ENCODE data around the gene HGS.
A peak's percentile ranks its signal among the peaks of the same experiment; 100 is the strongest.

HGS gene

DNA sequence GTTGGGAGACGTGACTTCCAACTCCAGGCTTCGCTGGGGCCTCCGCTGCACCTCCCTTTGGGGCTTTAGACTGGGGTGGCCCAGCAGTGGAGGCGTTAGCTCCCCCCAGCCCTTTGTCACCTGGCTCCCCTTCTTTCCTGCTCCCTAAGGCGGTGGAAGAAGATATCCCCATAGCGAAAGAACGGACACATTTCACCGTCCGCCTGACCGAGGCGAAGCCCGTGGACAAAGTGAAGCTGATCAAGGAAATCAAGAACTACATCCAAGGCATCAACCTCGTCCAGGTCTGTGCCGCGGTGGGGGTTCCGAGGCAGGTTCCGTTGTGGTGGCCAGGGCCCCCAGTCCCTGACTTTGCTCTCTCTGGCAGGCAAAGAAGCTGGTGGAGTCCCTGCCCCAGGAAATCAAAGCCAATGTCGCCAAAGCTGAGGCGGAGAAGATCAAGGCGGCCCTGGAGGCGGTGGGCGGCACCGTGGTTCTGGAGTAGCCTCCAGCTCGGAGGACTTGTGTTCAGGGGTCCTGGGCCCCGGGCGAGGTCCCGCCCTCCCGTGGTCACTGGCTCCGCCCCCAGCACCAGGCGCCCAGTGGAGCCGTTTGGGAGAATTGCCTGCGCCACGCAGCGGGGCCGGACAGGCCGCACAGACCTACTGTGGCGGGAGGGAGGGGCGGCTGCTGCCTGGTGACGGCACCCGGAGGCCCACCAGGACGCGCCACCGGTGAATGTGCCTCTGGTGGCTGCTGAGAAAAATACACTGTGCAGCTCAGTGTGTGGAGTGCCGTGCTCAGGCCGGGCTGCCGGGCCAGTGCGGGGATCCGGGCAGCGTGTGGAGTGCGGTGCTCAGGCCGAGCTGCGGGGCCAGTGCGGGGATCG is 23.2 kb downstream of the HGS start:
- DNase-seq = no peak

DNA sequence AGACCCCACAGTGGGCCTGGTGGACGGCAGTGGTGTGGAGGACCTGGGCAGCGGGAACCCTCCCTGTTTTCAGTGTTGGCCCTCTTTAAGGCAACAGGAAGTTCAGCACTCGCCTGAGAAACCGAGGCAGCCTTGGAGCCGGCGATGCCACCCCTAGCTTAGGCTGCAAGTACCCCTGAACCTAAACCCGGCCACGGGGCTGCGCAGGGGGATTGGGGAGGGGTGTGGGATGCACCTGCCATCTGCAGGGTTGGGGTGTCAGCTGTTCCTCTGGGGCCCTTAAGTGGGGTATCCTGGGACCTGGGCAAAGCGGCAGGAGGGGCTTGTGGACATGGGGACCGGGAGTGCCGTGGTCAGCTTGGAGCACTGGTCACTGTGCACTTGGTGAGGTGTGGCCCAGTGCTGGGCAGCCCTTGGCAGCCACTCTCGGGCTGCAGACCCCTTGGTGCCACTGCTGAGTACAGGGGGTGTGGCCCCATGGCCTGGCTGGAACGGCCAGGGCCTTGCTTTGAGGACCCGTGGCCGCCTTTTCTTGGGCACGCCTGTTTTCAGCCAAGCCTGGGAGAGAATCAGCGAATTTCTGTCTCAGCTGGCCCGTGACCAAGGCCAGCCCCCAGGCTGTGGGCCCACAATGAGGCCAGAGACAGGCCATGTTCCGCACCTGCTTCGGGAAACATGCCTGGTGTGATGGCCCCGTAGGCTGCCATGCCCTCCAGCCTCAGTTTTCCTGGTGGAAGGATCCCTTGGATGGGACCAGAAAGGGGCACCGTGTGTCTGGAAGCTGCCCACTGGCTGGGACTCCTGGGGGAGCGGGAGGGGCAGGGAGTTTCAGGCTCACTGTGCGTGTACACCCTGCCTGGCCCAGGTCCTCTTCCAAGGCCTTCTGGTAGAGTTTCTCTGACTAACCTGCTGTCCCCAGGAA is 24.2 kb downstream of the HGS start:
- no peak for DNase-seq

- DNase-seq = no peak
These were observed 25.0 kb downstream of the HGS start for GRCh38 chr17:81708739-81709185.

- DNase-seq = peak; percentile 20
These were observed 26.9 kb downstream of the HGS start for GRCh38 chr17:81710514-81711308.

DNA sequence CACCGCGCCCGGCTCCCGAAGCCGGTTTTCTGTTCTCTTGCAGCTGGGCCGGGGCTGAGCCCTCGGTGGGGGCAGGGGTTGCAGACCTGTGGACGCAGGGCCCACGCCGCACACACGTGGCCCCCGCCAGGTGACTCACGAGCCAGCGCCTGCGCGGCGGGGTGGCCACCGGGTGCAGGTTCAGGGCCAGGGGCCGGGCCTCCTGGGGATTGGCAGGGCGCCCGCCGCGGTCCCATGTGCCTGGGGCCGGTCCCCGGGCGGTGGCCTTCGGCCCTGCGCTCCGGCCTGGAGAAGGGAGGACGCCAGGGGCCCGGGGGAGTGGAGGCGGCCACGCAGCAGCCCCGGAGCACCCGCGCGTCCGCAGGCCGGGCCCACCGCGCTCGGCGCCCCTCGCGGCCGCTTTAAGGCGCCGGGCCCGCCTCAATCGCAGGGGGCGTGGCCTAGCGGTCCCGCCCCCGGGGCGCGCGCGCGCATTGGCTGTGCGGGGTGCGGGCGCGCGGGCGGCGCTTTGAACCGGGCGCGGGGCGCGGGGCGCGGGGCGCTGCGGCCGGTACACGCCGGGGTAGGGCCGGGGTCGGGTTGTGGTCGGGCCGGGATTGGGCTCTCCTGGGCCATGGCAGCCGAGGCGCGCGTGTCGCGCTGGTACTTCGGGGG is 28.1 kb downstream of the HGS start, which contains the start of gene SLC25A10:
Gene SLC25A10 (plus strand): TSS at position 471 of the 654 bp plus-strand sequence. CDS start 143 bp downstream, at position 614.
- peak; percentile 77 for DNase-seq

- peak; percentile 45 for DNase-seq
These were observed 28.7 kb downstream of the HGS start for GRCh38 chr17:81712468-81713003.

DNA sequence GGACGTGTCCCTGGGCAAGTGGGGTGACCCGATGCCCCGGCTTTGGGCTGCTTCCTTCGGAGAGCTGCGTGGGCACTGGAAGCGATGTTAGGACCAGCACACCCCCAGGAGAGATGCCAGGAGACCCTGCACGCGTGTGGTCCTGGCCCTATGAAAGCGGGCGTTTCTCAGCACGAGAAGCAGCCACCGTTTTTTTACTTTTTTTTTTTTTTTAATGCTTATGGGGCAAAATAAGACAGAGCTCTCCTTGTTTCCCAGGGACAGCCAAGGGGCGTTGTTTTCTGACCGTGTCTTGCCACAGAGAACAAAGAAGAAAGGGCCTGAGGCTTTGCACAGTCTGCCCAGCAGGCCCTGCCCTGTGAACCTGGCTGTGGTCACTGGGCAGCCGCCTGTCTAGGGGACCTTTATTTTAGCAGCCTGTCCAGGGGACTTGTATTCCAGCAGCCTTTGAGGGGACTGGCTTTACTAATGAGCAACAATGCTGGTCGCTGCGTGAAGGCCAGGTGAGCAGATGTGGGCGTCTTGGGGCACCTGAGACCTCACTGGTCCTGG is 29.3 kb downstream of the HGS start:
- peak; percentile 27 for DNase-seq

GRCh38 chr17:81713556-81714411 is 30.0 kb downstream of the HGS start:
- DNase-seq = no peak

- DNase-seq = no peak
These were observed 30.7 kb downstream of the HGS start for GRCh38 chr17:81714412-81715106.

DNA sequence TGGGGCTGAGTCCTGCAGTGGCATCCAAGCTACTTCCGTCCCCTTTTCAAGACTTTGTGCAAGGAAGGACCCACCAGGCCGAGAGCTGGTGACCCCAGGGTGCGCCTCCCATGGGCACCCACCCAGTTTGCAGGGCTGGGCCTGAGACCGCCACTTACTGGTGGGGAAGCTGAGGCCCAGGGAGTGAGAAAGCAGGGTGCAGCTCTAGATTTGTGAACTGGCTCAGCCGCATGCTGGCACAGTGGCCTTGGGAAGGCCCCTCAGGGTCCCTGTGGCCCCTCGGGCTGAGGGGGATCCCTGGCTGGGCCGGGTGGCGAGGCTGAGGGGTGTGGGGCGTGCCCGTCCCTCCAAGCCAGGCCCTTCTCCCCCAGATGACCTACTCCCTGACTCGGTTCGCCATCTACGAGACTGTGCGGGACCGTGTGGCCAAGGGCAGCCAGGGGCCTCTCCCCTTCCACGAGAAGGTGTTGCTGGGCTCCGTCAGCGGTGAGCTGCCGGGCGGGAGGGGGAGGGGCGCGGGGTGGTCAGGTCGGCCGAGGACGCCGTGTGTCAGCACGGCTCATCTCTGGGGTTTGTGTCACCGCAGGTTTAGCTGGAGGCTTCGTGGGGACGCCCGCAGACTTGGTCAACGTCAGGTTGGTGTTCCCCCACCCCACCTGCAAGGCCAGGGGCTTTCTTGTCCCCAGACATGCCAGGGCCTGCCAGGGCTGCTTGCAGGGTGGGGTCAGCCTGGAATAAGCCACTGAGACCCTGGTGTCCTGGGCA is 31.5 kb downstream of the HGS start:
- no peak for DNase-seq

DNA sequence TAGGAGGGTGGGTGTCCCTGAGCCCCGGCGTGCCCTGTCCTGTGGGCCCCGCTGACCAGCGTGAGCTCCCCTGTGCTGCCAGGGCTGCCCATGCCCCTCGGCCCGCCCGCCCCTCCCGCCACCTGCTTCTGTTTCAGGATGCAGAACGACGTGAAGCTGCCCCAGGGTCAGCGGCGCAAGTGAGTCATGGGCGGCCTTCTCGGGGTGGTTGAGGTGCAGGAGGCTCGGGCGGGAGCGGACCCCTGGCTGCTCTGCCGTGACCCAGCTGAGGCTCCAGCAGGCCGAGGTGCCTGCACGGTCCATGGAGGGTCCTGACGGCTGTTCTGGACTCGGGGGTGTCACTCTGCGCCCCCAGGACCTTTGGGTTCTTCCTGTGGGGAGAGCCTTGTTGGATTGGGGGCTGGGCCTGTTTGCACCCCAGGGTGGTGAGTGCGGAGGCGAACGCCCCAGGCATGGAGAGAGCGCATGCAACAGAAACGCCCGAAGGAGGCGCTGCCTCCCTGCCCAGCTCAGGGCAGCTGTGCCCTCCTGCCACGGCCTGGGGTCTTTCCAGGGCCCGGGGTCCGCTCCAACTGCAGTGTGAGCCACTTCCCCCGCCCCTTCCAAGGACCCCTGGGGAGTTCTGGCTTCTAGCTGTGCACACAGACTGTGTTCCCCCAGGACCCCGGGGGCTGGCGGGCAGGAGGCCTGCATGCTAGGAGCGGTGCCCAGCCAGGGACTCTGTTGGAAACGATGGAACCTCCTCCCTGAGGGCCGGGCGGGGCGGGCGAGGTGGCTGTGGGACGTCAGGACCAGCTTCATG is 32.3 kb downstream of the HGS start:
- no peak for DNase-seq

- no peak for DNase-seq
These were observed 32.8 kb downstream of the HGS start for GRCh38 chr17:81716674-81716996.

DNA sequence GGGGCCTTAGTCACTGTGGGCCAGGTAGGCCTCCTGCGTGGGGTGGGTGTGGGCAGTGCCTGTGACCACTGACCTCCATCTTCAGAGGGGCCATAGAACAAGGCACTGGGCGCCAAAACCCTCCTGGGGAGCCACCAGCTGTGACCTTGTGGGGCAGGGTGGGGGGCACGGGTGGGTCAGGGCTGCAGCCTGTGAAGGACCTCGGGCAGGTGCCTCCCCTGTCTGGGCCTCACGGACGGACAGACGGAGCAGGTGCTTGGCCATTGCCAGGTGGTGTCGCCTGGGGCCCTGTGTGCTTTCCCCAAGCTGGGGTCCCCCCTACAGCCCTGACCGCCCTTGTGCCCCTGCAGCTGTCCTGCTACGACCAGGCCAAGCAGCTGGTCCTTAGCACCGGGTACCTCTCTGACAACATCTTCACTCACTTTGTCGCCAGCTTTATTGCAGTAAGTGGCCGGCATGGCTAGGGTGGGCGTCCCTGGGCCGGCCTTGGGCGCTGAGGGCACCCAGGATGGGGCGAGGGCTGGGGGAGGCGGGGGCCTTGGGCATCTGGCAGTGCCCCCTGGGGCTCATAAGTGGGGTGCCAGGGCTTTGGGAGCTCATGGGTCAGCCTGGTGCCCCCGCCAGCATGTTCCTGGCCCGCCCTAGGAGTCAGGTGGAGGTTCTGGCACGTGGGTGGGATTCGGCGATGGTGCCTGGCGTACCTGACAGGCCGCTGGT is 33.4 kb downstream of the HGS start:
- no peak for DNase-seq

DNA sequence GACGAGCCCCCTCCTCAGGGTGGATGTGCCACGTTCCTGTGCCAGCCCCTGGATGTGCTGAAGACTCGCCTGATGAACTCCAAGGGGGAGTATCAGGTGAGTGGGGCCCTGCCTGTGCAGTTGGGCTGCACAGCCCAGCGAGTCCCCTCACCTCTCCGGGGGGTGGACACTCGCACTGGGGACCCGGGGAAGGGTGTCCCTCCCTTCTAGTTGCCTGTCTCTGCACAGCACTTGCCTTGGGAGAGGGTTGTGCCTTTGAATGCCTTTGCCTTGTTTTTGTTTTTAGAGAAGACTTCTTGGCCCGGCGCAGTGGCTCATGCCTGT is 33.9 kb downstream of the HGS start:
- DNase-seq = no peak

- DNase-seq = no peak
These were observed 35.8 kb downstream of the HGS start for GRCh38 chr17:81719410-81720266.

DNA sequence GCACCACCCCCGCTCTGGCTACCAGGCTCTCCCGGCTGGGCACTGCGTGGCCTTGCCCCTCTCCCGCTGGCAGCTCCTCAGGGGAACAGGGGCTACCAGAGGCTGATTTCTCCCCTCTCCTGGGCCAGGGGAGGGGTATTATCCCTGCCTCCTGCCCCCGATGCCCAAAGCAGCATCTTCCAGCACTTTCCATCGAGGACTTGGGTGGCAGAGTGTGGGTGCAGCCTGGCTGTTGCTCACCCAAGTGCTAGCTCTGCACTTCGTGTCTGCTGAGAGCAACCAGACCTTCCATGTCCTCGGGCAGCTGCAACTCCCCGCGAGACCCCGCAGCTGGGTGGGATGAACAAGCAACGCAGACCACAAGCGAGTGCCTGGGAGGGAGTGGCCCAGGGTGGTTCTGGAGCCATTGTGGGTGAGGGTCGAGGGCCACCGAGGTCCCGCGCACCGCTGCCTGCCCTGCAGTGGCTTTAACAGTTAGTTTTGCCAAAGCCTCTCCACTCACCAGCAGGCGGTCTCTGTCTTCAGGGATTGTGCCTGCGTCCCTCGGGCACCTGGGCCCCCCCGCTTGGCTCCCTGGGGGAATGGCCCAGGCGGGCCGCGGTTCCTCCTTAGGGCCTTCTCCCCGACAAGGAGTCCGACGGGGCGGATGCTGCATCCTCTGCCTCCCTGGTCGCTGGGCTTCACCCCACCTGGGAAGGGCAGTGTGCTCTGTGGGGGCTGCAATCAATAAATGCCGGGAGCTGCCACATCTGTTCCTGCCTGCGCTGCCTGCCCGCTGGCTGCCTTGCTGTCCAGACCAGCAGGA is 36.7 kb downstream of the HGS start:
- DNase-seq = no peak
